ENCODE measurements around the gene ZNF280D. TPM values are rescaled to one million over a fixed set of nuclear protein-coding genes. Genes with fewer than 3 reads are reported as not detected.

ZNF280D gene
- total RNA-seq, 1 donor from 2014 or later = 18.0 TPM

- TF ChIP-seq CTCF (conservative IDR thresholded peaks at IDR 0.05) = no peak
- Mint-ChIP-seq H3K9me3 (no peaks in the 10 kb centered on the region), H3K36me3 (peaks cover 9% of the 10 kb centered on the region), H3K4me1 (ENCODE audit: unreplicated experiment) (peaks cover 1% of the 10 kb centered on the region), H3K4me3 (no peak overlapping the region), H3K27ac (no peak overlapping the region), H3K27me3 (no peaks in the 10 kb centered on the region)
- no peak for DNase-seq (ENCODE audit: extremely low spot score, unreplicated experiment)
Measured at GRCh38 chr15:56723787-56724186, 9.5 kb downstream of the ZNF280D start.

- Mint-ChIP-seq H3K4me3 (no peak overlapping the region), H3K27ac (no peak overlapping the region), H3K9me3 (no peaks in the 10 kb centered on the region), H3K36me3 (peaks cover 6% of the 10 kb centered on the region), H3K4me1 (ENCODE audit: unreplicated experiment) (peaks cover 5% of the 10 kb centered on the region), H3K27me3 (no peaks in the 10 kb centered on the region)
- no peak for TF ChIP-seq CTCF (conservative IDR thresholded peaks at IDR 0.05)
- no peak for DNase-seq (ENCODE audit: extremely low spot score, unreplicated experiment)
Measured at GRCh38 chr15:56719774-56720555, 13.3 kb downstream of the ZNF280D start.

GRCh38 chr15:56719021-56719612, 14.2 kb downstream of the ZNF280D start:
- H3K4me1 Mint-ChIP-seq (ENCODE audit: unreplicated experiment) = peaks cover 5% of the 10 kb centered on the region
- H3K27me3 Mint-ChIP-seq = no peaks in the 10 kb centered on the region
- no peak for TF ChIP-seq CTCF (conservative IDR thresholded peaks at IDR 0.05)
- H3K4me3 Mint-ChIP-seq = no peak overlapping the region
- H3K27ac Mint-ChIP-seq = no peak overlapping the region
- DNase-seq (ENCODE audit: extremely low spot score, unreplicated experiment) = no peak
- H3K36me3 Mint-ChIP-seq = peaks cover 6% of the 10 kb centered on the region
- no peaks in the 10 kb centered on the region for H3K9me3 Mint-ChIP-seq

GRCh38 chr15:56718560-56718959, 14.7 kb downstream of the ZNF280D start:
- no peak for DNase-seq (ENCODE audit: extremely low spot score, unreplicated experiment)
- H3K27ac Mint-ChIP-seq = no peak overlapping the region
- H3K36me3 Mint-ChIP-seq = peaks cover 3% of the 10 kb centered on the region
- no peak overlapping the region for H3K4me3 Mint-ChIP-seq
- no peaks in the 10 kb centered on the region for H3K9me3 Mint-ChIP-seq
- H3K27me3 Mint-ChIP-seq = no peaks in the 10 kb centered on the region
- TF ChIP-seq CTCF (conservative IDR thresholded peaks at IDR 0.05) = no peak
- peaks cover 5% of the 10 kb centered on the region for H3K4me1 Mint-ChIP-seq (ENCODE audit: unreplicated experiment)

- H3K36me3 Mint-ChIP-seq = peaks cover 3% of the 10 kb centered on the region
- H3K4me1 Mint-ChIP-seq (ENCODE audit: unreplicated experiment) = peaks cover 5% of the 10 kb centered on the region
- no peak for TF ChIP-seq CTCF (conservative IDR thresholded peaks at IDR 0.05)
- H3K4me3 Mint-ChIP-seq = no peak overlapping the region
- H3K27me3 Mint-ChIP-seq = no peaks in the 10 kb centered on the region
- DNase-seq (ENCODE audit: extremely low spot score, unreplicated experiment) = no peak
- no peak overlapping the region for H3K27ac Mint-ChIP-seq
- H3K9me3 Mint-ChIP-seq = no peaks in the 10 kb centered on the region
Measured at GRCh38 chr15:56716334-56716733, 17.0 kb downstream of the ZNF280D start.
